HG03342 (cell line): ENCODE measurements around the gene ALKBH1.
"Not testable (repeated sequence)": the region's sequence is repeated elsewhere in the genome, so short reads cannot be mapped to it uniquely, and the experiment has no call there.

Experiments
- ATAC-seq: cut with Tn5 transposase; IDR thresholded peaks from one replicate; pipeline ENCODE4 v1.9.1; 2021; ENCODE audit warnings: mild to moderate bottlenecking, moderate library complexity; ENCODE audit not compliant: unreplicated experiment

ALKBH1 gene

DNA sequence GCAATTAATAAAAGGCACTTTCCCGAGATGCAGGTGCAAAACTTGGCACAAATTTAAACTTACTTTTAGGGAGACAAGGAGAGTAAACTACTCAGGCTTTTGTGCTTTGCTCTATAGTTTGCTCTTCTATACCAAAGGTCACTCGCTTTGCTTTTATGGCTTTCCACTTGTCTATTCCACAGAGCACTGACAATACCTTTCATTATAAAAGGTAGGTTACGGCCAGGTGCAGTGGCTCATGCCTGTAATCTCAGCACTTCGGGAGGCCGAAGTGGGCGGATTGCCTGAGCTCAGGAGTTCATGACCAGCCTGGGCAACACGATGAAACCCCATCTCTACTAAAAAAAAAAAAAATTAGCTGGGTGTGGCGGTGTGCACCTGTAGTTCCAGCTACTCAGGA is 32.9 kb downstream of the ALKBH1 start:
- ATAC-seq, result no peak

DNA sequence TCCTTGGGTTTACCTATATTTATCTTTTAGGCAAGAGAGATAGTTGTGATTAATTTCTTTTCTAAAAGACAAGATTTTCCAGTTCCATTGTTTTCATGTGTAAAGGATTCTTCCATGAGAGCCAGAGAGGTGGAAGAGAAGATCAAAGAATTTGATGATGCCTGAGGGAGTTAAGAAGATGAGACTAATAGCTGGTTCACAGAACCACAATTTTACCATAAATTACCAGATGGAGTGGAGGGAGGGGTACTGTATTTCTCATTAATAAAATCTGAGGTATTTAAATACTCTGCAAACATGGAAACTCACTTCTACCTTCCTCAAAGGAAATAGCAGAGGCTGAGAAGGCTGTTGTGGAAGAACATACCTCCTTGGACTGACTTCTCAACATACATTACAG is 34.6 kb downstream of the ALKBH1 start:
- no peak for ATAC-seq

DNA sequence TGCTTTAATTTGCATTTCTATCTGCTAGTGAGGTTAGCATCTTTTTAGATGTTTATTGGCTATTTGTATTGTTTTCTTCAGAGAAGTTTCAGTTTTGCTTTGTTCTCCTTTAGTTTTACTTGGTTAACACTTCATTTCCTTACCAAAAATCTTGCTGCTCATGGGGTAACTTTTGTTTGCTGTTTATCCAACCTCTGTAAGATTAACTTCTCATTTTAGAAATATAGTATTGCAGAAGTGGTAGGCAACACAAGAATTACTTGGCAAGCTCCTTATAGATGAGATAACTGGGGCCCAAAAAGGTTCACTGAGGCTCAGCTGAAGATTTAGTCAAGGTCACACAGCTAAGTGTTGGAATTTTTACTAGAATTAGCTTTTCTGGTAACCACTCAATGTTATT is 40.5 kb downstream of the ALKBH1 start:
- ATAC-seq, result no peak

DNA sequence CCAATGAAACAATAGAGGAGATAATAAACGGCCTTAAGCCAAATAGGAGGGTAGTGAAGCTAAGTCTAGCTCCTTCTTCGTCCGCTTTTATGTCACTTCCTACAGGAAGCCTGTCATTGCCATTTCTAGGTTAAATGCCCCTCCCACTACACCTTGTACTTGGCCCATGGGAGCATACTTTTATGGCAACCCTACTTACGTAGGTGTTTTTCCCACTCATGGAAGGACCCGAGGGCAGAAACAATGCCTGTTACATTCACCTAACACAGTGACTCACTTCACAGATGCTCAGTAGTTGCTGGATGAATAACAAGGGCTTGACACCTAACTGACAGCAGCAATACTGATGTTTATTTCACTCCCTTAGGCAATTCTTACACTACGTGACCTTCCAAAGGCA is 44.5 kb downstream of the ALKBH1 start:
- ATAC-seq, result no peak

DNA sequence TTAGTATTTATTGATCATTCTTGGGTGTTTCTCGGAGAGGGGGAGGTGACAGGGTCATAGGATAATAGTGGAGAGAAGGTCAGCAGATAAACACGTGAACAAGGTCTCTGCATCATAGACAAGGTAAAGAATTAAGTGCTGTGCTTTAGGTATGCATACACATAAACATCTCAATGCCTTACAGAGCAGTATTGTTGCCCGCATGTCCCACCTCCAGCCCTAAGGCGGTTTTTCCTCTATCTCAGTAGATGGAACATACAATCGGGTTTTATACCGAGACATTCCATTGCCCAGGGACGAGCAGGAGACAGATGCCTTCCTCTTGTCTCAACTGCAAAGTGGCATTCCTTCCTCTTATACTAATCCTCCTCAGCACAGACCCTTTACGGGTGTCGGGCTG is 46.3 kb downstream of the ALKBH1 start:
- not testable (repeated sequence) for ATAC-seq

DNA sequence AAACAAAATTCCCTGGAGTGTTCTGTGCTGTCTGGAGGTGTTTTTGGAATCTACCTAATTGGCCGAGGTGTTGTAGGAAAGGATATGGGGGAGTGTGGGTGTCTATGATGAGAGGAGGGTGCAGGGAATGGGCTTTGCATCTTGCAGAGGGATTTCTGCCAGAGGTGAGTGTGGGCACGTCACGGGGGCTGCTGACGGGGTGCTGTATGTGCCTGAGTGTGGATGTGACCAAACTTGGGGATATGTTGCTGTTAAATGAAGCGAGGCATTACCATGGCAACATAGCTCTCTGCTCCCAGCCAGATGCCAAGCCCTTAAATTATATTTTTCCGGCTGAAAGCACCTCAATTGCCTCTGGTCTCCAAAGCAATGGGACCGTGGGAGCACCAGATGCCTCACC is 47.1 kb downstream of the ALKBH1 start:
- ATAC-seq, result no peak

DNA sequence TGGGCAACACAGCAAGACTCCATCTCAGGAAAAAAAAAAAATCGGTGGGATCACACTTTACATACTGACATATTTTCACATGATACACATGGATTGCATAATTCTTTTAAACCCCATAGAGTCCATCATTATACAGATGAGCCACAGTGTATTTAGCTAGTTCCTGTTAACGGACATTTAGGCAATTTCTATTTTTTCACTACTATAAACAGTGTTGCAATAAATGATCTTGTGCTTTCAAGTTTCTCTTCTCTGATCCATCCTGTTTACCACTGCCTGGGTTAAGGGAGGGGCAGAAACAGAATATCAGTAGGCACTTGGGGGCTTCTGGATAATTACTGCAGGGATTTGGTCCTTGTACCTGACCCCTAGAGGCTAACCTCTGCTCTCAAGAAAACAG is 48.0 kb downstream of the ALKBH1 start:
- no peak for ATAC-seq

DNA sequence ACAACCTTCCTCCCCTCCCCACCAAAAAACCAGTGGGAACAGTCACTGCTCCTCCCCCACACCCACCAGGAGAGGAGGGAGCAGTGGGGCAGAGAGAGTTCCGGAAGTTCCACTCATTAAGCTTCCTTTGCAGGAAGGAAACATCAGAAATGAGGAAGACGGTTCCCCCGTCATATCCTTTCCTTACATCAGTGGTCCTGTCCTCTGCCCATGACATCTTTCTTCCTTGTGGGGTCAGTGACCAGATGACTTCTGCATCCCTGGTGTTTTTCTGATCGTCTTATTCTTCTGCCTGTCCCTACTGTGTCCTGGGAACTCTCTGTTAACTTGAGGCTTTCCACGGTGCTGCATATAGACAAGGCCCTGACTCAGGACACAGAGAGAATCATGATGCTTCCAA is 50.5 kb downstream of the ALKBH1 start:
- no peak for ATAC-seq

DNA sequence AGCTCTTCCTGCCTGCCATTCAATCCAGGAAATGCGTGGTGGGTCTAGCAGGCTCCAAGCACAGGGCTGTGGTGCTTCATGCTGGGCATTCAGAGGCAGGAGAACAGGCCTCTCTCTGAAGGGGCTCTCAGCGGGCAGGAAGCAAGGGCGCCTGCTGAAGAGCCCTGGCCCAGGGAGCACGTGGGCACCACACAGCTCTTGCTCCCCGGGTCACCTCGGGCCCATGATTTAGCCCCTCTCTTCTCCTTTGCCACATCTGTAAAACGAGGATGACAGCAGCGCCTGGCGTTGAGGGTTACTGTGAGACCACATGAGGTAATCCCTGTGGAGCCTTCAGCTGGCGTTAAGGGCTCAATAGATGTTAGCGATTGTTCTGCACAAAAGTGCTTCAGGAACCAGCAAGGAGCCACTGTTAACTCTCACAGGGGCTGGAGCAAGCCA is 53.8 kb downstream of the ALKBH1 start:
- ATAC-seq, result no peak

DNA sequence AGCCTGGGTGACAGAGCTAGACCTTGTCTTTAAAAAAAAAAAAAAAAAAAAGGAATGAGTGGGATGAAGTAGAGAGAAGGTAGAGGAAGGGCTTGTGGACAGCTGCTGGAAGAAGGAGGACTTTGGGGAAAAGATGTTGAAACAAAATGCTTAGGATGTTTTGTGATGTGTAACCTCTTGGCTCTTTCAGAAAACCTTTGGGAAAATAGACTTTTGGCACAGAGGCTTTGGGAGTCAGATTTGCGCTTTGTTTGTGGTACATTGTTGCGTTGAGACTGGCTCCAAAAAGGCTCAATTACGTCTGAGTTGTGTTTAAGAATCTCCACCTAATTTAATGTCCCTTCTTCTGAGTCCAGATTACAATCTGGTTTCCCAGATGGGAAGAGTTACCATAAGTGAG is 58.5 kb downstream of the ALKBH1 start:
- ATAC-seq, result no peak

DNA sequence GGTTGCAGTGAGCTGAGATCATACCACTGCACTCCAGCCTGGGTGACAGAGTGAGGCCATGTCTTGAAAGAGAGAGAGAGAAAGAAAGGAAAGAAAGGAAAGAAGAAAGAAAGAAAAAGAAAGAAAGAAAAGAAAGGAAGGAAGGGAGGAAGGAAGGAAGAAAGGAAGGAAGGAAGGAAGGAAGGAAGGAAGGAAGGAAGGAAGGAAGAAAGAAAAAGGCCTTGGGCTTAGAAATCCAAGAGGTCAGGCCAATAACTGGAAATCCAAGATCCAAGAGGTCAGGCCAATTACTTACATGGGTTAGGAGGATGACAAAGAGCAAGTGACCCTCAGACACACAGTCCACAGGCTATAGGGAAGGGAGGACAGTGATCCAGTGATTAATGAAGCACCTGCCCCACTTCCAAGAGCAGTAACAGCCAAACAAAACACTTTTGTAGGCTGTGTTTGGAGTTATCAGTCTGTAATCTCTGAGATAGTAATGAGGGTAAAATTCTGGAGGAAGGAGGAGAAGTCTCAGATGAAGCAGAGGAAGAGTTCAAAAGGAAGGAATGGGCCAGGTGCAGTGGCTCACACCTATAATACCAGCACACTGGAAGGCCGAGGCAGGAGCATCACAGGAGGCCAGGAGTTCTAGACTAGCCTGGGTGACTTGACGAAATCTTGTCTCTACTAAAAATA is 59.2 kb downstream of the ALKBH1 start:
- no peak for ATAC-seq

DNA sequence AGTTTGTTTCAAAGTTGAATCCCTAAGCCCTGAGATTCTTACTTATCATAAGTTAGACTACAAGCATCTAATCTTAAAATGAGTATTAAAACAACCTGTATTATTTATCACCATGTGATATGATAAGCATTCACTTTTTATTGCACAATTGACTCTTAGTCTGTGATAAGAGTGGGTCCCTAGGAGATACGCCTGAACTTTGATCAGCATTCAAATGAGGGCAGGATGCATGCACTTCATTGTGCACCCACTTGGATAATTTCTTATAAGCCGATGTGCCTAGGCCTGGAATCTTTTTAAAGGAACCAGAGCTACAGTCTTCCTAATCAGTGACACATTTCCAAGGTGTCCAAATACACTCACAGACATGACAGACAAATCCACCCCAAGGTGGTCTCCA is 60.0 kb downstream of the ALKBH1 start:
- ATAC-seq, result no peak

DNA sequence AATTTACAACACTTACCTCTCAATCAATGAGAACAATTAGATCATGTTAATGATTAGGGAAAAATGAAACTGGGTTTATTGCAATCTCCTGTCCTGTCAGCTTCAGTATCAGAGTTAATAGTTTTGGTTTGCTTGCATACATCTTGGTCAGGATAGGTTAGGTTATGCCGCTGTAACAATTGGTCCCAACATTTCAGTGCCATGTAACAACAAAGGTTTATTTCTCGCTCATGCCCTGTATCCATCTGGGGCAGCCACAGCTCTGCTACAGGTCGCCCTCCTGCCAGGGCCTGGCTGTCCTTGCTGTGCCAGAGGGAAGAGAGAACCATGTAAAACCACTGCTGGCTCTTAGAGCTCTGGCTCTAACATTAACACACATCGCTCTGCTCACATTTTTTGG is 60.9 kb downstream of the ALKBH1 start:
- no peak for ATAC-seq

DNA sequence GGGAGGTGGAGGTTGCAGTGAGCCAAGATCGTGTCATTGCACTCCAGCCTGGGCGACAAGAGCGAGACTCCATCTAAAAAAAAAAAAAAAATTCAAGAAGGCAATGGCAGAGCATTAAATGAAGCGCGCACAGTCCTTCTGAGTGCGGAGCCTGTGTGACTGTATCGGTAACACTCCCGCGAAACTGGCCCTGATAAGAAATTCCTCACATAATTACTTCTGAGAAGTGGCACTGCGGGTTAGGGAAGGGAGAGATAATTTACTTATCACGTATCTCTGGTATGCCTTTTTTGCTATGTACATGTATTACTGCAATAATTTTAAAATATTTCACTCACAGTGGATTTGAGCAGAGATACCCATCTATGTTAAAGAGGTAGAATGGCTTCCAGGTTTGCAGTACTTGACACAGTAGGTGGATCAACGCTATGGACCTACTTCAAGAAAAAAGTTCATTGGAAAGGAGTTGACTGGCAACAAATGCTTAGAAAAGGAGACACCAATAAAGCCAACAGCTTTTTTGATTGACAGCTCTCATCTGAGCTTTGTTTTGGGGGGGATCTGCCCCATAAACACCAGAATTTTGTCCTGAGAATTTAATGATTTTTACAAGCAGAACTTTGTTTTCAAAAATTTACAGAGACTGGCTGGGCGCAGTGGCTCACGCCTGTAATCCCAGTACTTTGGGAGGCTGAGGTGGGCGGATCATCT is 62.1 kb downstream of the ALKBH1 start:
- ATAC-seq, result no peak

DNA sequence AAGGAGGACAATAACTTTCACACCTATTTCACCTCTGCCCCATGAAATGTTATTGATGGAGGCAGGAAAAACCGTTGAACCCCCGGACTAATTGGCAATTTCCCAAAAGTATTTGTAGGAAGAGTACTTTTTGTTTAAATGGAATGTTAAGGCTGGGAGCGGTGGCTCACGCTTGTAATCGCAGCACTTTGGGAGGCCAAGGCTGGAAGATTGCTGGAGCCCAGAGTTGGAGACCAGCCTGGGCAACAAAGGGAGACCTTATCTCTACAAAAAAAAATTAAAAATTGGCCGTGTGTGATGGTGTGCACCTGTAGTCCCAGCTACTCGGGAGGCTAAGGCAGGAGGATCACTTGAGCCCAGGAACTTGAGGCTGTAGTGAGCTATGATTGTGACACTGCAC is 65.4 kb downstream of the ALKBH1 start:
- ATAC-seq, result no peak

DNA sequence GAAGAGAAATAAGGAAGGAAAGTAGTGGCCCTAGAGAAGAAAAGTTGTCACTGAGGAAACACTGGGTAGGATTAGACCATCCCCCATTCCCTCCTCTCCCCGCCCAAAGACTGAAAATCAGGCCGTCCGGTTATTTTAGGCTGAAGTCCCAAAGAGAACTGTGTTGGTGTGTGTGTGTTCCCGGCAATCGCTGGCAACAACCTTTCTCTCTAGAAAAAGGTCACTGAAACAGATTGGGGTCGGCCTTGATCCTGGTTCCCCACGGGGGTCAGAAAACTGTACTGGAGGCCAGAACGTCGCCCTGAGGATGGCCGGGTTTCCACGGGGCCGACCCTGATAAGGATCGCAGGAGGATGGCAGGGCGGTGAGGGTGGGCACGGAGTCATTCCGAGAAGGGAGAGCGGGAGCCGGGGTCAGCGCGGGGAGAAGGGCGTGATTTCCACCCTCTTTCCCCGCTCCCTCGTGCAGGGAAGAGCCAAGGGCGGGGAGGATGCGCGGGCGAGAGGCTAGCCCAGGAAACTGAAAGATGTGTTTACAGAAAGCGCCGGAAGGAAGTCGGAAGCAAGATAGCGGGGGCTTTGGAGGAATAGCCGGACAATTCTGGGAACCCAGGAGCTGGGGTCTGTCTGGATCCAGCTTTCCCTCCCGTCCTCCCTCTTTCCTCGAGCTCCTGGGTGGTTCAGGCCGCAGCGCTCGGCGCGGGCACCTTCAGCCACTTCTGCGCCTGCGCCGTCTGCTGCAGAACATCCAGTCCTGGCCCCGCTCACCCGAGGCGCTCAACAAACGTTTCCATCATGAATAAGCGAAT is 66.1 kb downstream of the ALKBH1 start:
- ATAC-seq, result no peak

DNA sequence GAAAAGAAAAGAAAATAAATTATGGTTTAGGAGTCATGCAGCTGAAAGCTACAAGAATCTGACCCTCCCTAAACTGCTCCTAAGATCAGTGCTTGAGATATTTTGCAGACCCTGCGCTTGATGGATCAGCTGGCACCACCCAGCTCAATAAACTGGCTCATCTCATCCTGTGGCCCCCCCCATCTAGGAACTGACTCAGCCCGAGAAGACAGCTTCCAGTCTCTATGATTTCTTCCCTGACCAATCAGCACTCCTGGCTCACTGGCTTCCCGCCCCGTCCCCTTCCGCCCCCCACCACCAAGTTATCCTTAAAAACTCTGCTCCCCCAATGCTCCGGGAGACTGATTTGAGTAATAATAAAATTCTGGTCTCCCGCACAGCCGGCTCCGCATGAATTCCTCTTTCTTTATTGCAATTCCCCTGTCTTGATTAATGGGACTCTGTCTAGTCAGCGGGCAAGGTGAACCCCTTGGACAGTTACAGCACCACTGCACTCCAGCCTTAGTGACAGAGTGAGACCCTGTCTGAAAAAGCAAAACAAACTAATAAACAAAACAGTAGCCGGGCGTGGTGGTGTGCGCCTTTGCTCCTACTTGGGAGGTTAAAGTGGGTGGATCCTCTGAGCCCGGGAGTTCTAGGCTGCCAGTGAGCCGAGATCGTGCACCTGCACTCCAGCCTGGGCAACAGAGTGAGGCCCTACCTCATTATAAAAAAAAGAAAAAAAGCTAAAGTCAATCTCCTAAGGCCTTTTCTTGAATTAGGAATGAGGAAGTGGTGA is 66.9 kb downstream of the ALKBH1 start:
- ATAC-seq, result no peak

DNA sequence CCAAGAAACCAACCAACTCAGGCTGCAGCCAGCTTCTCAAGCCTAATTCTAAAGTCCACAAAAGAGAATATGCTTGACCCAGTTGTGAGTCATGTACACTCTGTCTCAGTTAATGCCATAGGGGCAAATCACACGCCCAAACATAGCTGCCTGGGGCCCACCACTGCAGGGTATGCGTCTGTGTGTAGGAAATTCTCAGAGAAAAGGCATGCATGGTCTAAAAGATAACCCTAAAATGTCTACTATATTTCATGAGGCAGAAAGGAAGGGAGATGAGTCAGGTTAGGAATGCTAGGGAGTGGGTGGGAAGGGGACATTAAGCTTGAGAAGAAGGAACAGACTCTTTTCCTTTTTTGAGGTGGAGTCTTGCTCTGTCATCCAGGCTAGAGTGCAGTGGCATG is 69.1 kb downstream of the ALKBH1 start:
- no peak for ATAC-seq

DNA sequence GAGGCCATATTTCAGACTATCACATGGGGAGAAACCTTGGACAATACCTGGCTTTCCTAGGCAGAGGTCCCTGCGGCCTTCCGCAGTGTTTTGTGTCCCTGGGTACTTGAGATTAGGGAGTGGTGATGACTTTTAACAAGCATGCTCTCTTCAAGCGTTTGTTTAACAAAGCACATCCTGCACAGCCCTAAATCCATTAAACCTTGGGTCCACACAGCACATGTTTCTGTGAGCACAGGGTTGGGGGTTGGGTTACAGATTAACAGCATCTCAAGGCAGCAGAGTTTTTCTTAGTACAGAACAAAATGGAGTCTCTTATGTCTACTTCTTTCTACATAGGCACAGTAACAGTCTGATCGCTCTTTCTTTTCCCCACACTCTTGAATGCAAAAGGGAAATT is 72.0 kb downstream of the ALKBH1 start:
- ATAC-seq, result not testable (repeated sequence)

DNA sequence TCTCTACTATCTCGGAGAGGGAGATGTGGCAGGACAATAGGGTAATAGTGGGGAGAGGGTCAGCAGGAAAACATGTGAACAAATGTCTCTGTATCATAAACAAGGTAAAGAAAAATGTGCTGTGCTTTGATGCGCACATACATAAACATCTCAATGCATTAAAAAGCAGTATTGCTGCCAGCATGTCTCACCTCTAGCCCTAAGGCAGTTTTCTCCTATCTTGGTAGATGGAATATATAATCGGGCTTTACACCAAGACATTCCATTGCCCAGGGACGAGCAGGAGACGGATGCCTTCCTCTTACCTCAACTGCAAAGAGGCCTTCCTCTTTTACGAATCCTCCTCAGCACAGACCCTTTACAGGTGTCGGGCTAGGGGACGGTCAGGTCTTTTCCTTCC is 72.4 kb downstream of the ALKBH1 start:
- ATAC-seq, result not testable (repeated sequence)

DNA sequence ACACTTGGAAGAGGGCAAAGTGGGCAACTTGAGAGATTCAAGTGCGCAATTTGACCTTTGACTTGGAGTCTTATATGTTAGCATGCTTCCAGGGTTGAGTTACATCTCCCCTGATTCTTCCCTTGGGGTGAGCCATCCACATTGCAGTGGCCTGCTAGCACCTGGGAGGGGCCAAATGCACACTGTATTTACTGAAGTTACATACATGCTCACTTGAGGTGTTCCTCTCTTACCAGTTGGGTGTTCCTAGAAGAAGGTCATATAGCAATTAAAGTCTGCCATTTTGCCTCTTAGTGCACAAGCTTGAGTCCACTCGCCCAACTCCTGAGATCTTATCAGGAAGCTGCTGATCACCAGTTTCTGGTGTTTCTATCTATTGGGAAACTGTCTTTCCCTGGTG is 77.7 kb downstream of the ALKBH1 start:
- ATAC-seq, result no peak
